SK-N-SH (cell line): ENCODE data around the gene ARL5B. TPM values are rescaled to one million over a fixed set of nuclear protein-coding genes. Genes with fewer than 3 reads are reported as not detected.

Experiments used
- CTCF ChIA-PET: fragments of 300-600, 350-600 bp; formaldehyde crosslinking; extraction: SDS; loops from one replicate; lab custom pipeline; 2021; lab: Yijun Ruan, JAX
- POLR2A ChIA-PET: fragments of 350-600 bp; sonication (Branson Sonifier 250); formaldehyde crosslinking; extraction: SDS; loops from one replicate; lab custom pipeline; 2020; ENCODE audit warnings: antibody characterized with exemption, inconsistent platforms; lab: Yijun Ruan, JAX
- DNase-seq: peaks from one replicate; pipeline ENCODE4 v3.0.0; 2012
- H2AFZ ChIP-seq: fragments of 200-600 bp; sonication (generic); 2 replicates; pipeline ENCODE4 v1.8.1; 2016; ENCODE audit warnings: antibody characterized with exemption, mild to moderate bottlenecking, low read depth
- H3F3A ChIP-seq: fragments of 200-600 bp; sonication (generic); replicated peaks from 2 replicates; pipeline ENCODE3; 2016; ENCODE audit warnings: antibody characterized with exemption, mild to moderate bottlenecking; ENCODE audit not compliant: insufficient read depth
- H3K27ac ChIP-seq, 2 experiments: fragments of 200-500 bp in 1 of 2; fragments of 200-600 bp in 1 of 2; sonication (Bioruptor generic) in 1 of 2; sonication (generic), shearing (Covaris generic) in 1 of 2; 2 replicates each; pipeline versions ENCODE4 v1.5.1 to v1.6.1; 2014 to 2016; ENCODE audit warnings: low read depth in 2 of 2, inconsistent platforms in 1 of 2, low read length in 1 of 2, mild to moderate bottlenecking in 1 of 2, mixed read lengths in 1 of 2
- H3K27me3 ChIP-seq: fragments of 200-600 bp; sonication (generic), shearing (Covaris generic); 2 replicates; pipeline ENCODE4 v1.6.1; 2016; ENCODE audit warnings: mixed run types; ENCODE audit not compliant: insufficient read depth
- H3K36me3 ChIP-seq, 2 experiments: fragments of 200-500 bp in 1 of 2; fragments of 200-600 bp in 1 of 2; sonication (Bioruptor generic) in 1 of 2; sonication (generic) in 1 of 2; replicated peaks in 1 of 2; 2 replicates each; pipeline versions ENCODE3 to v1.5.1; 2014 to 2016; ENCODE audit warnings: low read length in 1 of 2, mild to moderate bottlenecking in 1 of 2; ENCODE audit not compliant: insufficient read depth in 2 of 2, control insufficient read depth in 1 of 2
- H3K4me1 ChIP-seq, 2 experiments: fragments of 200-500 bp in 1 of 2; fragments of 200-600 bp in 1 of 2; sonication (Bioruptor generic) in 1 of 2; sonication (generic), shearing (Covaris generic) in 1 of 2; 2 replicates each; pipeline versions ENCODE4 v1.5.1 to v1.6.1; 2014 to 2016; ENCODE audit warnings: low read depth in 1 of 2, low read length in 1 of 2, mixed run types in 1 of 2; ENCODE audit not compliant: insufficient read depth in 2 of 2, control insufficient read depth in 1 of 2
- H3K4me2 ChIP-seq: fragments of 200-600 bp; sonication (generic), shearing (Covaris generic); 2 replicates; pipeline ENCODE4 v1.6.1; 2017; ENCODE audit warnings: mixed run types
- H3K4me3 ChIP-seq, 2 experiments: fragments of 200-500 bp in 1 of 2; fragments of 200-600 bp in 1 of 2; sonication (Bioruptor generic) in 1 of 2; sonication (generic), shearing (Covaris generic) in 1 of 2; 2 replicates each; pipeline versions ENCODE4 v1.5.1 to v1.8.1; 2014 to 2016; ENCODE audit warnings: low read depth in 2 of 2, inconsistent platforms in 1 of 2, low read length in 1 of 2, mild to moderate bottlenecking in 1 of 2, mixed read lengths in 1 of 2, moderate library complexity in 1 of 2
- H3K79me2 ChIP-seq: fragments of 200-600 bp; sonication (generic); 2 replicates; pipeline ENCODE4 v1.8.1; 2017; ENCODE audit warnings: mild to moderate bottlenecking; ENCODE audit not compliant: insufficient read depth
- H3K9ac ChIP-seq: fragments of 200-600 bp; sonication (generic); 2 replicates; pipeline ENCODE4 v1.6.1; 2017; ENCODE audit warnings: mixed run types
- H3K9me2 ChIP-seq: fragments of 200-600 bp; sonication (generic); 2 replicates; pipeline ENCODE4 v1.6.1; 2017; ENCODE audit warnings: mixed run types
- H3K9me3 ChIP-seq: fragments of 200-600 bp; sonication (generic); 2 replicates; pipeline ENCODE4 v1.6.1; 2017; ENCODE audit warnings: mixed run types, mild to moderate bottlenecking, moderate library complexity
- H4K20me1 ChIP-seq: fragments of 200-600 bp; sonication (generic); 2 replicates; pipeline ENCODE4 v1.6.1; 2017; ENCODE audit warnings: mild to moderate bottlenecking, mixed run types; ENCODE audit not compliant: insufficient read depth
- EP300 ChIP-seq, 2 experiments: IDR thresholded peaks; 2 replicates each; pipeline versions ENCODE4 v1.4.0 to v1.6.1; 2012; ENCODE audit warnings: borderline replicate concordance in 1 of 2, low read depth in 1 of 2, low read length in 1 of 2
- FOXM1 ChIP-seq: IDR thresholded peaks from 2 replicates; pipeline ENCODE4 v1.4.0; 2012; ENCODE audit warnings: low read depth, mild to moderate bottlenecking
- MEF2A ChIP-seq: IDR thresholded peaks from 2 replicates; pipeline ENCODE4 v1.4.0; 2012; ENCODE audit warnings: low read depth, borderline replicate concordance
- NFIC ChIP-seq: IDR thresholded peaks from 2 replicates; pipeline ENCODE4 v1.4.0; 2012; ENCODE audit warnings: borderline replicate concordance
- NRF1 ChIP-seq: IDR thresholded peaks from 2 replicates; pipeline ENCODE4 v1.6.1; 2012; ENCODE audit warnings: low read depth, mild to moderate bottlenecking, low read length
- POLR2AphosphoS5 ChIP-seq: IDR thresholded peaks from 2 replicates; pipeline ENCODE4 v1.6.1; 2012; ENCODE audit warnings: low read depth, low read length
- RAD21 ChIP-seq: IDR thresholded peaks from 2 replicates; pipeline ENCODE4 v1.6.1; 2012; ENCODE audit warnings: mild to moderate bottlenecking, low read length
- RCOR1 ChIP-seq: fragments of 150-350 bp; IDR thresholded peaks from 2 replicates; pipeline ENCODE4 v1.6.1; 2017; ENCODE audit warnings: antibody characterized with exemption, low read length
- RFX5 ChIP-seq: IDR thresholded peaks from 2 replicates; pipeline ENCODE4 v1.6.1; 2012; ENCODE audit warnings: mild to moderate bottlenecking, improper control_type of control experiment, low read length
- SIN3A ChIP-seq: IDR thresholded peaks from 2 replicates; pipeline ENCODE4 v1.6.1; 2012; ENCODE audit warnings: low read depth, mild to moderate bottlenecking, low read length, moderate library complexity, borderline replicate concordance
- TAF1 ChIP-seq: IDR thresholded peaks from 2 replicates; pipeline ENCODE4 v1.6.1; 2012; ENCODE audit warnings: low read depth, mild to moderate bottlenecking, low read length, moderate library complexity, borderline replicate concordance
- TCF12 ChIP-seq: IDR thresholded peaks from 2 replicates; pipeline ENCODE4 v1.4.0; 2012
- WGBS: methylation state at CpG from one replicate; pipeline ENCODE4 v1.1.6; 2017; ENCODE audit warnings: low lambda C conversion rate; 5-methylcytosine and 5-hydroxymethylcytosine counted together
- polyA plus RNA-seq, 3 experiments: library from polyadenylated mRNA; depleted of rRNA; stranded (reverse); fragments of >200 nt; gene quantifications; 2 replicates each; pipeline ENCODE4 v1.2.3, GENCODE V29; 2012
- TF ChIP-seq, protein P1 (sequence below): IDR thresholded peaks from 2 replicates; pipeline ENCODE4; 2012
- TF ChIP-seq, protein P2 (sequence below): IDR thresholded peaks from 2 replicates; pipeline ENCODE4 v1.6.1; 2012; ENCODE audit warnings: mild to moderate bottlenecking, low read depth, low read length, moderate library complexity
- TF ChIP-seq, protein P3 (sequence below): fragments of 150-350 bp; IDR thresholded peaks from 2 replicates; pipeline ENCODE4 v1.6.1; 2016; ENCODE audit warnings: mild to moderate bottlenecking, low read depth, low read length
- TF ChIP-seq, protein P4 (sequence below): fragments of 150-350 bp; IDR thresholded peaks from 2 replicates; pipeline ENCODE4 v1.6.1; 2017; ENCODE audit warnings: antibody characterized with exemption, low read length, low read depth, borderline replicate concordance

Gene ARL5B
- polyA plus RNA-seq, 1 of the 3 experiments (the other 2 are of a cell fraction): 4.9 TPM

DNA sequence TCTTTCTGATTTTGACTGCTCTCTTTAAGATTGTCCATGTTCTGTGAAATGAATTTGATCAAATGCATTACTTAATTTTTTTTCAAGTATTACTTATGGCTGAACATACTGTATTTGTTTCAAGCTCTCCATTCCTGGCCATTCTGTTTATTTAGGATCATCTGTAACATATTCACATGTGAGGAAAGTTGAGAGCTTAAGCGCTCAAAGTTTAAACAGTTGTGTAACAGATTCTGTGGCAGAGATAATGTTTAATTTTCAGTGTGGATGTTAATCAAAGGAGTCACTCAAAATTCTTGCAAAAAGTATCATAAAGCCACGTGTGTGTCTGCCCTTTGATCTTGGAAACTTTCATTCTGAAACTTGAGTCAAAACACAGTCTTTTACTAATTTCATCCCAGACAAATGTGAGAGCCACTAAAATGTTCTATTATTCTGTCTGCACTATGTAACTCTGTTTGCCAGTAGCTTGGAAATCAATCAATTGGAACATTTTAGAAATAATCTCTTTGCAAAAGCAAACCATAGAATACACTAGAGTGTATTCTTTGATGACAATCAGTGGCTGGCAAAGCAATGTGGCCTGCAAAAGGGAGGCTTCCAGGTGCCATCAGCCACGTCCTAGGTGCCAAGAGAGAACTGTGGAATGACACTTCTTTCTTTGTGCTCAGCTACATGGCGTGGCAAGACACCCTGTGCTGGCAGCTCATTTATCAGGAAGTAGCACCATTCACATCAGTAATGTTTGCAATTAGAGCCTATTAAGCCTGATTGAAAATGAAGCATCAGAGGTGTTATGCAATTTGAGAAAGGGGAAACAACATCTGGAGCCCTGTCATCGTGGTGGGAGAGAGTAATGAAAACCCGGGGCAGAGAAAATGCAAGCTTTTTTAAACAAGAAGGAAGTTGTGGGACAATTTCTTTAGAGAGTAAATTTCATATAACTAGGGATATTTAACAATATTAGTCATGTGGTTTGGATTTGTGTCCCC is 40.9 kb downstream of the ARL5B start (continued):
- TF ChIP-seq, protein P1, sequence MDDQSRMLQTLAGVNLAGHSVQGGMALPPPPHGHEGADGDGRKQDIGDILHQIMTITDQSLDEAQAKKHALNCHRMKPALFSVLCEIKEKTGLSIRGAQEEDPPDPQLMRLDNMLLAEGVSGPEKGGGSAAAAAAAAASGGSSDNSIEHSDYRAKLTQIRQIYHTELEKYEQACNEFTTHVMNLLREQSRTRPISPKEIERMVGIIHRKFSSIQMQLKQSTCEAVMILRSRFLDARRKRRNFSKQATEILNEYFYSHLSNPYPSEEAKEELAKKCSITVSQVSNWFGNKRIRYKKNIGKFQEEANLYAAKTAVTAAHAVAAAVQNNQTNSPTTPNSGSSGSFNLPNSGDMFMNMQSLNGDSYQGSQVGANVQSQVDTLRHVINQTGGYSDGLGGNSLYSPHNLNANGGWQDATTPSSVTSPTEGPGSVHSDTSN: no peak
- no peak for TF ChIP-seq TCF12

DNA sequence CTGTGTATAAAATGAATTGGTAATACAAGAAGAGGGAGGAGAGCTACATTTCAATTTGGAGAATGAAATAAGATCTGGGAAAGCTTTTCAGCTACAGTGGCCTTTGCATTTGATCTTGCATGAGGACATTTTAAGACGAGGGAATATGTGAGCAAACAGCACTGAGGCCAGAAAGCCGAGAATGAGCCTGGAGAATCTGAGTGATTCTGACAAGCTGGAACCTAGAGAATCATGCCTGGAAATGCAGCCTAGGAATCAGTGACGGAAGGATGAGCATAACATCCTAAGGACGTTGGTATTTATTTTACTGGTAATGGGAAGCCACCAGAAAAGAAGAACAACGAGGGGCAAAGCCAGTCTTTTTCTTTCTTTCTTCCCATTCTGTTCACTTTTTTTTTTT is 44.3 kb downstream of the ARL5B start:
- no peak overlapping the region for H3K27ac ChIP-seq
- H3K79me2 ChIP-seq: no peaks in the 10 kb centered on the region
- H3F3A ChIP-seq: no peaks in the 10 kb centered on the region
- ChIA-PET CTCF (interaction anchor here (1.9 kb wide), 1 partner anchor 14 kb away, joined by 6 read pairs; no protein-coding TSS in a partner anchor), POLR2A (no interaction called here)
- no peak overlapping the region for H3K4me2 ChIP-seq
- H4K20me1 ChIP-seq: no peaks in the 10 kb centered on the region
- H3K9ac ChIP-seq: no peak overlapping the region
- no peak for DNase-seq
- H2AFZ ChIP-seq: no peak overlapping the region
- WGBS: 44% methylated on average over 5 of the region's 5 CpGs
- H3K9me2 ChIP-seq: no peaks in the 10 kb centered on the region
- TF ChIP-seq, protein P2, sequence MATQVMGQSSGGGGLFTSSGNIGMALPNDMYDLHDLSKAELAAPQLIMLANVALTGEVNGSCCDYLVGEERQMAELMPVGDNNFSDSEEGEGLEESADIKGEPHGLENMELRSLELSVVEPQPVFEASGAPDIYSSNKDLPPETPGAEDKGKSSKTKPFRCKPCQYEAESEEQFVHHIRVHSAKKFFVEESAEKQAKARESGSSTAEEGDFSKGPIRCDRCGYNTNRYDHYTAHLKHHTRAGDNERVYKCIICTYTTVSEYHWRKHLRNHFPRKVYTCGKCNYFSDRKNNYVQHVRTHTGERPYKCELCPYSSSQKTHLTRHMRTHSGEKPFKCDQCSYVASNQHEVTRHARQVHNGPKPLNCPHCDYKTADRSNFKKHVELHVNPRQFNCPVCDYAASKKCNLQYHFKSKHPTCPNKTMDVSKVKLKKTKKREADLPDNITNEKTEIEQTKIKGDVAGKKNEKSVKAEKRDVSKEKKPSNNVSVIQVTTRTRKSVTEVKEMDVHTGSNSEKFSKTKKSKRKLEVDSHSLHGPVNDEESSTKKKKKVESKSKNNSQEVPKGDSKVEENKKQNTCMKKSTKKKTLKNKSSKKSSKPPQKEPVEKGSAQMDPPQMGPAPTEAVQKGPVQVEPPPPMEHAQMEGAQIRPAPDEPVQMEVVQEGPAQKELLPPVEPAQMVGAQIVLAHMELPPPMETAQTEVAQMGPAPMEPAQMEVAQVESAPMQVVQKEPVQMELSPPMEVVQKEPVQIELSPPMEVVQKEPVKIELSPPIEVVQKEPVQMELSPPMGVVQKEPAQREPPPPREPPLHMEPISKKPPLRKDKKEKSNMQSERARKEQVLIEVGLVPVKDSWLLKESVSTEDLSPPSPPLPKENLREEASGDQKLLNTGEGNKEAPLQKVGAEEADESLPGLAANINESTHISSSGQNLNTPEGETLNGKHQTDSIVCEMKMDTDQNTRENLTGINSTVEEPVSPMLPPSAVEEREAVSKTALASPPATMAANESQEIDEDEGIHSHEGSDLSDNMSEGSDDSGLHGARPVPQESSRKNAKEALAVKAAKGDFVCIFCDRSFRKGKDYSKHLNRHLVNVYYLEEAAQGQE: no peak
- TF ChIP-seq SIN3A (no peak), NRF1 (no peak), FOXM1 (no peak), NFIC (no peak), MEF2A (no peak), POLR2AphosphoS5 (no peak), TAF1 (no peak), RFX5 (no peak), EP300 (IDR thresholded peaks at IDR 0.05; ENCODE audit: borderline replicate concordance in 1 of 2, low read depth in 1 of 2, low read length in 1 of 2) (no peak), RCOR1 (no peak), RAD21 (no peak)
- TF ChIP-seq, protein P3, sequence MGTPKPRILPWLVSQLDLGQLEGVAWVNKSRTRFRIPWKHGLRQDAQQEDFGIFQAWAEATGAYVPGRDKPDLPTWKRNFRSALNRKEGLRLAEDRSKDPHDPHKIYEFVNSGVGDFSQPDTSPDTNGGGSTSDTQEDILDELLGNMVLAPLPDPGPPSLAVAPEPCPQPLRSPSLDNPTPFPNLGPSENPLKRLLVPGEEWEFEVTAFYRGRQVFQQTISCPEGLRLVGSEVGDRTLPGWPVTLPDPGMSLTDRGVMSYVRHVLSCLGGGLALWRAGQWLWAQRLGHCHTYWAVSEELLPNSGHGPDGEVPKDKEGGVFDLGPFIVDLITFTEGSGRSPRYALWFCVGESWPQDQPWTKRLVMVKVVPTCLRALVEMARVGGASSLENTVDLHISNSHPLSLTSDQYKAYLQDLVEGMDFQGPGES: no peak
- TF ChIP-seq, protein P4, sequence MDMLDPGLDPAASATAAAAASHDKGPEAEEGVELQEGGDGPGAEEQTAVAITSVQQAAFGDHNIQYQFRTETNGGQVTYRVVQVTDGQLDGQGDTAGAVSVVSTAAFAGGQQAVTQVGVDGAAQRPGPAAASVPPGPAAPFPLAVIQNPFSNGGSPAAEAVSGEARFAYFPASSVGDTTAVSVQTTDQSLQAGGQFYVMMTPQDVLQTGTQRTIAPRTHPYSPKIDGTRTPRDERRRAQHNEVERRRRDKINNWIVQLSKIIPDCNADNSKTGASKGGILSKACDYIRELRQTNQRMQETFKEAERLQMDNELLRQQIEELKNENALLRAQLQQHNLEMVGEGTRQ: no peak
- no peak overlapping the region for H3K4me3 ChIP-seq
- H3K27me3 ChIP-seq: no peaks in the 10 kb centered on the region
- no peaks in the 10 kb centered on the region for H3K9me3 ChIP-seq
- no peaks in the 10 kb centered on the region for H3K4me1 ChIP-seq
- no peaks in the 10 kb centered on the region for H3K36me3 ChIP-seq
